Measurements from ENCODE around the gene COBL. TPM values are rescaled to one million over a fixed set of nuclear protein-coding genes. Genes with fewer than 3 reads are reported as not detected.

COBL gene
- total and polyA plus RNA-seq, 2 of the 8 experiments (the other 6 are each of a cell fraction or from before 2014, with no cell fraction given) = 13.8 to 40.4 TPM

GRCh38 chr7:51118628-51119027 is 198.0 kb downstream of the COBL start:
- H4K5ac ChIP-seq (ENCODE audit: insufficient read length, low read depth, low read length) = no peak overlapping the region
- H2AK5ac ChIP-seq (ENCODE audit: low read depth, low read length) = no peak overlapping the region
- no peak overlapping the region for H3K56ac ChIP-seq (replicated peaks; ENCODE audit: insufficient read length, low read depth, low read length)
- H3K27ac ChIP-seq (ENCODE audit: low read depth, low read length) = no peak overlapping the region
- H2BK120ac ChIP-seq (replicated peaks; ENCODE audit: low read depth, low read length) = no peak overlapping the region
- no peaks in the 10 kb centered on the region for H4K20me1 ChIP-seq (replicated peaks in 1 of 2; ENCODE audit: control insufficient read depth in 1 of 2, insufficient read depth in 2 of 2, low read length in 2 of 2)
- no peak overlapping the region for H3K9ac ChIP-seq (replicated peaks in 1 of 4; ENCODE audit: extremely low read depth in 1 of 4, low read depth in 3 of 4, low read length in 3 of 4)
- H3K4me1 ChIP-seq (replicated peaks in 1 of 4; ENCODE audit: control insufficient read depth in 3 of 4, insufficient read depth in 4 of 4, low read length in 3 of 4) = no peaks in the 10 kb centered on the region
- H3K4me2 ChIP-seq (ENCODE audit: insufficient read depth in 1 of 2, low read depth in 2 of 2, low read length in 2 of 2) = no peak overlapping the region
- CTCF ChIA-PET (ENCODE audit: partially characterized antibody) = interaction anchor here (0.8 to 2.1 kb wide), 2 partner anchors 10 to 22 kb away, joined by 3 to 9 read pairs; no protein-coding TSS in a partner anchor
- no peaks in the 10 kb centered on the region for H3K27me3 ChIP-seq (replicated peaks in 1 of 4; ENCODE audit: control insufficient read depth in 3 of 4, extremely low read depth in 1 of 4, insufficient read depth in 3 of 4, low read length in 3 of 4)
- no peak overlapping the region; the same call in 1 of the 2 replicates for H2BK5ac ChIP-seq (ENCODE audit: low read depth, low read length)
- no peak overlapping the region for H3K23ac ChIP-seq (ENCODE audit: insufficient read length)
- no peak overlapping the region for H3K14ac ChIP-seq (ENCODE audit: insufficient read length)
- no peaks in the 10 kb centered on the region for H3K79me1 ChIP-seq (ENCODE audit: low read depth, low read length)
- FAIRE-seq = no peak
- H3K18ac ChIP-seq (ENCODE audit: extremely low read depth, low read length) = no peak overlapping the region
- H4K91ac ChIP-seq (replicated peaks; ENCODE audit: insufficient read length, low read length) = no peak overlapping the region
- no peak overlapping the region for H2BK20ac ChIP-seq (ENCODE audit: low read length)
- H3K9me3 ChIP-seq (ENCODE audit: insufficient read depth in 2 of 2, low read depth in 1 of 2, low read length in 1 of 2) = no peaks in the 10 kb centered on the region
- no peak overlapping the region for H3K4me3 ChIP-seq (ENCODE audit: extremely low read depth in 1 of 4, insufficient read depth in 2 of 4, low read depth in 3 of 4, low read length in 4 of 4)
- POLR2A ChIA-PET (ENCODE audit: partially characterized antibody) = no interaction called here
- H2BK12ac ChIP-seq (ENCODE audit: low read depth, low read length) = no peak overlapping the region
- 96% methylated on average over 4 of the region's 4 CpGs; no CpG with 5 or more reads in 1 of the 2 experiments for WGBS, 2 experiments (ENCODE audit: extremely low coverage in 1 of 2, insufficient coverage in 1 of 2, insufficient read length in 1 of 2, insufficient replicate concordance in 2 of 2, low coverage in 1 of 2, low lambda C conversion rate in 2 of 2, missing lambda C conversion rate in 1 of 2)
- no peak for DNase-seq (ENCODE audit: low read depth in 1 of 2, low spot score in 2 of 2)
- no peak overlapping the region for H2BK15ac ChIP-seq (ENCODE audit: low read length)
- H4K8ac ChIP-seq (ENCODE audit: extremely low read depth, insufficient read depth, low read length) = no peak overlapping the region
- no peak overlapping the region for H2AFZ ChIP-seq (ENCODE audit: low read length)
- no peak overlapping the region for H3K4ac ChIP-seq (replicated peaks; ENCODE audit: insufficient read length, low read depth, low read length)
- no peaks in the 10 kb centered on the region for H3K23me2 ChIP-seq (ENCODE audit: low read depth, low read length)
- H3K79me2 ChIP-seq (ENCODE audit: control insufficient read depth in 1 of 2, insufficient read depth in 2 of 2, low read length in 2 of 2) = no peaks in the 10 kb centered on the region
- no peaks in the 10 kb centered on the region; a peak in 1 of 8 replicates for H3K36me3 ChIP-seq (ENCODE audit: control insufficient read depth in 2 of 4, insufficient read depth in 4 of 4, low read length in 3 of 4)
- no peak for TF ChIP-seq KDM1A (IDR thresholded peaks at IDR 0.05; ENCODE audit: borderline replicate concordance, low read length)
- no peak for TF ChIP-seq SP4 (IDR thresholded peaks at IDR 0.05; ENCODE audit: low read length)
- TF ChIP-seq RNF2 (IDR thresholded peaks at IDR 0.05; ENCODE audit: borderline replicate concordance, low read depth, low read length, missing control alignments, poor library complexity, severe bottlenecking) = no peak
- no peak for TF ChIP-seq ATF3 (IDR thresholded peaks at IDR 0.05; ENCODE audit: insufficient read depth, low read depth, low read length)
- no peak for TF ChIP-seq RBBP5 (IDR thresholded peaks at IDR 0.05; ENCODE audit: borderline replicate concordance, low read depth, low read length)
- TF ChIP-seq ASH2L (IDR thresholded peaks at IDR 0.05; ENCODE audit: low read length) = no peak
- no peak for TF ChIP-seq CTCF (IDR thresholded peaks at IDR 0.05; ENCODE audit: control extremely low read depth in 1 of 3, insufficient read depth in 1 of 3, low read depth in 1 of 3, low read length in 3 of 3)
- TF ChIP-seq SIRT6 (IDR thresholded peaks at IDR 0.05; ENCODE audit: low read length) = no peak
- no peak for TF ChIP-seq CBX5 (IDR thresholded peaks at IDR 0.05; ENCODE audit: low read depth, low read length)
- TF ChIP-seq POLR2A (IDR thresholded peaks at IDR 0.05; ENCODE audit: control extremely low read depth in 1 of 2, low read depth in 2 of 2, low read length in 2 of 2) = no peak
- no peak for TF ChIP-seq SP1 (IDR thresholded peaks at IDR 0.05; ENCODE audit: low read depth, low read length)
- TF ChIP-seq BRCA1 (IDR thresholded peaks at IDR 0.05; ENCODE audit: low read depth, low read length) = no peak
